ENCODE results near the gene POLN. TPM values are rescaled to one million over a fixed set of nuclear protein-coding genes. Genes with fewer than 3 reads are reported as not detected.
A peak's percentile ranks its signal among the peaks of the same experiment; 100 is the strongest.
"Not testable (repeated sequence)": the region's sequence is repeated elsewhere in the genome, so short reads cannot be mapped to it uniquely, and the experiment has no call there.

Gene POLN
- polyA plus RNA-seq, 10 donors = 1.6 to 4.8 (median 2.4) TPM

DNA sequence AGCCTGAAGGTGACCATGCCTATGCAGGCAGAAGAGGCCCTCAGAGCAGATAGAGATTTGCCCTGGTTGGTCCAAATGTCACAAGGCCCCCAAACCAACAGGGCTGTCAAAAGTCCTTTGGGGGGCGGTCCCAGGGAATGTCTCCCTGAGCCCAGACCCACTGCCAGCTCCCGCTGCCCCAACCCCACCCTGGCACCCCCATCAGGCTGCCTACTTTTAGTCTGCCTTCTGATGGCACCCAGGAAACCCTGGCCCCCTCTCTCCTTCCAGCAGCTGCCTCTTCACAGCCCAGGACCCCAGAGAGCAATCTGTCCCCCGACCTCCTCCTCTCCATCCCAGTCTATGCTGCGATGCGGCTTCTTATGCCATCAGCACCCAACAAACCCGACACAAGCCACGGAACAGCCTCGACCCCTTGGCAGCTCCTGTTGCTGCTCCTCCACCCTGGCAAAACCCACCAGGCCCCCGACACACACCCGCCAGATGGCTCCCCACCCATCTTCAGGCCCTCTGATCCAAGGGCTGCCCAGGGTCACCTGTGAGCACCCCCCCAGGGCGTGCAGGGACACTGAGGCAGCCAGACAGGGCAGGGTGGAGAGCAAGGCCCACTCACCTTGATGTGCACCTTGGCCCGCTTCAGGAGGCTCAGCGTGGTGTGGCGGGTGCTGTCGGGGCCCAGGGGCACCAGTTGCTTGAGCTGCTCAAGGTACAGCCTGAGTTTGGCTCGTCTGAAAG is 10.0 kb upstream of the POLN start:
- no peak for DNase-seq

- DNase-seq = peak in 1 of 3 donors; percentile 1
Observed at GRCh38 chr4:2251073-2251794, 9.3 kb upstream of the POLN start.

DNA sequence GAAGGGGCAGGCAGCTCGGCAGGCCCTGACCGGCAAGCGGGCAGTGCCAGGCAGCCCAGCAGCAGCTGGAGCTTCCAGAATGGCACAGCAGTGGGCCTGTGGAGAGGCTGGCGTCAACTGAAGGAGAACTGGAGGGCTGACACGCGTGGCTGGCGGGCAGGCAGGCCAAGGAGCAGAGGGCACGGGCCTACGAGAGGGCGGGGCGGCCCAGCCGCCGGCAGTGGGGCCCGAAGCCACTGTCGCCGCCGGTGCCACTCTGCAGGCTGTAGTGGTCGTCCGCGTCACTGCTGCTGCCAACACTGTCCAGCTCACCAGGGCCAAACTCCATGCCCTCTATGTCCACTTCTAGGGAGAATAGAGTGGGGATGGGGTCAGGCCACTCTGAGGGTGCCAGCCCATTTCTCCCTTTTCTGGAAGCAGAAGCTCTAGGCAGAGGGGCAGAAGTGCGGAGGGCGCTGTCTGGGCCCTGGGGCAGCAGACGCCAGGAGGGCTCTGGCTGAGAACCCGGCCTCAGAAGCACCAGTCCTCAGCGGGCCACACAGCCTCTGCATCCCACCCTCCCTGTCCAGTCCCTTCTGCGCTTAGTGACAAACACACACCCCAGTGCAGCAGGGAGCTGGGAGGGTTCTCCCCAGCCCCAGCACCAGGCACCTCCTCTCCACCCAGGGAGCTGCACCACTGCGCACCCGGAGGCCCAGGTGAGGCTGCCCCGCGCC is 8.6 kb upstream of the POLN start:
- DNase-seq = no peak

- peak in 1 of 3 donors; percentile 0 for DNase-seq
Observed at GRCh38 chr4:2249526-2250356, 7.8 kb upstream of the POLN start.

GRCh38 chr4:2248821-2249261 is 6.9 kb upstream of the POLN start:
- DNase-seq = no peak

- peak in 1 of 3 donors; percentile 2 for DNase-seq
Observed at GRCh38 chr4:2248044-2248780, 6.3 kb upstream of the POLN start.

GRCh38 chr4:2247128-2248043 is 5.5 kb upstream of the POLN start:
- DNase-seq = peak in 1 of 3 donors; percentile 5

DNA sequence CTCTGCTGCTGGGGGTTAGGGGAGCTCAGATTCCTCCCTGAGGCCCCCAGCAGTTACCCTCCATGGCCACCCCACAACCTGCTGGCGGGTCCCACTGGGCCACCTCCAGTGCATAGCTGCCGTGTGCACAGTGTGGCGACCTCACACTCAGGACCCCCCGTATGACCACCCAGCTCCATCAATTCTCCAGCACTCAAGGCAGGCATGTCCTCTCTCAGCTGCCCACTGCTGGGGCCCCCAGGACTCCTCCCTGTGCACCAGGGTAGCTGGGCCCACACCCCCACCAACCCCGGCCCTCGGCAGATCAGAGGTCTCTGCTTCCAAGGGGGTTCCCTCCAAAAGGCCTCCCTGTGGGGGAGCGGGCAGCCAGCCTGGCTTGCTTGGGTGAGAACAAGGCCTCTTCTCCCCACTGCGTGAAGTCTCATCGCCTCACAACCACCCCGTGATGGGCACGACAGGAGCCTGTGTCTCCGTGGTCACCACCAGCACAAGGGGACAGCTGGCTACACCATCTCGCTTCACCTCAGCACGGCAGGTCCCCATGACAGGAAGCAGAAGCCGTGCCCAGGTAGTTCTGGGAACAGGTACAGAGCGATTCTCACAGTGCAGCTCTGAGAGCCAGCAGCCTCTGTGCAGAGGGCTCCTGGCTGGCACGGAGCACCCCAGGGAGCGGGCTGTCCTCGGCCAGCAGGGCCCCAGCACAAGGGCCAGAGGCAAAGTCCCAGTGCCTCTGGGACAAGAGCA is 4.6 kb upstream of the POLN start:
- peak in 1 of 3 donors; percentile 4 for DNase-seq

DNA sequence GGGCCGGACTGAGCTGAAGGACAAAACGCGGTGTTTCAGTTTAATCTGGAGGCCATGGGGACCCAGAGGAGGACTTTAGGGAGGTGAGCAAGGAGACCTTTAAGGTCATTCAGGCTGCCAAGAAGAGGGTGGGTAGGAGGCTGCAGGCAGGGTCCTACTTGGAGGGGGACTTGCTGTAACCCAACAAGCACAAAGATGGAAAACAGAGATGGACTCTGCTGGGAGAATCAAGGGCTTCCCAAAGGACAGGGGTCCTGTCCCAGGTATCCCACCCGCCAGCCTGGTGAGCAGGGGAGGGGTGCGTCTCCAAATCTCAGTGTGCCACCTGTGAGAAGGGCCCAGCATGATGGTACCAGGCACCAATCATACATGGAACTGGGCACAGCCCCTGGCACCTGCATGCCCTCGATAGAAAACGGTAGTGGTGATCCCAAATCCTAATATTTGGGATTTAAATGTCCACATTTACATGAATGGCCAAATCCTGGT is 3.9 kb upstream of the POLN start:
- DNase-seq = no peak

GRCh38 chr4:2245057-2245786 is 3.3 kb upstream of the POLN start:
- peak in 1 of 3 donors; percentile 16 for DNase-seq

DNA sequence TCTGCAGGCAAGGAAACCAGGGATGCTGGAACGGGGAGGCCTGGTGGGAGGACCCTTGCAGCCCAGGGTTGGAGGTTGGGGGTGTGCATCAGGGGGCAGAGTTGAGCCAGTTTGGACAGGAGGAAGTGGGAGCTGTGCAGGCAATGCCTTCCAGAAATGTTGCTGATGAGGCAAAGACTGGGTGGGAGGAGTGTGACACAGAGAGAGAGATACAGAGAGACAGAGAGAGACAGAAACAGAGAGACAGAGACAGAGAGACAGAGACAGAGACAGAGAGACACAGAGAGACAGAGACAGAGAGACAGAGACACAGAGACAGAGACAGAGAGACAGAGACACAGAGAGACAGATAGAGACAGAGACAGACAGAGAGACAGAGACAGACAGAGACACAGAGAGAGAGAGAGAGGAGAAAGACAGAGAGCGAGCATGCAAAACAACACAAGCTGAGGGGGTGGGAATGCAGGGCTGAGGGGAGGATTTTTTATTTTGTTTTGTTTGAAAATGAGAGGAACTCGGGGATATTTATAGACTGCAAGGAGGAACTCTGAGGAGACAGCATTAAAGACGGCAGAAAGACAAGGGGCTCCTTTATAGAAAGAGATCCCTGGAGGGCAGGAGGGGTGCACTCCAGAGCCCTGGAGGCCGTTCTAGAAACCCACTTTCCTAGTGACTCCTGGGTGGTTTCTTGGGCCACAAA is 1.9 kb upstream of the POLN start:
- DNase-seq = peak; percentile 30 to 70 (median 52)

DNA sequence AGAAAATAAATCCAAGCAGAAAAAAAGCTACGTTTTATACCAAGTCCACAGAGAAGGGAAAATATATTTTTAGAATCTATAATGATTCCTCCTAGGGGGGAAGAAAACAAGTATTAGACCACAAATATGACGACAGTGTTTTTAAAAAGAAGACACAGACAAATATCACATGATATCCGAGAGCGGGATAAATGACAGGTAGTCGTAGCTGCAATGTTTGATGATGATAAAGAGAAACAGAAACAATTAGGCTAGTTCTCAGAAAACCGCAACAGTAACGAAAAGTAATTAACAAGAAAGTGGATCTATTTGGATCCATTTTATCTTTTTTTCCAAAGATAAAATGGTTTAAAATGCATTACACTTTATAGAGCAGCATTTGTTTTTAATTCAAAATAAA is 918 bp downstream of the POLN start:
- no peak for DNase-seq

- DNase-seq = no peak
Observed at GRCh38 chr4:2236944-2237666, 4.8 kb downstream of the POLN start.

GRCh38 chr4:2231082-2231481 is 10.8 kb downstream of the POLN start:
- DNase-seq = no peak

- DNase-seq = no peak
Observed at GRCh38 chr4:2226261-2226660, 15.7 kb downstream of the POLN start.

DNA sequence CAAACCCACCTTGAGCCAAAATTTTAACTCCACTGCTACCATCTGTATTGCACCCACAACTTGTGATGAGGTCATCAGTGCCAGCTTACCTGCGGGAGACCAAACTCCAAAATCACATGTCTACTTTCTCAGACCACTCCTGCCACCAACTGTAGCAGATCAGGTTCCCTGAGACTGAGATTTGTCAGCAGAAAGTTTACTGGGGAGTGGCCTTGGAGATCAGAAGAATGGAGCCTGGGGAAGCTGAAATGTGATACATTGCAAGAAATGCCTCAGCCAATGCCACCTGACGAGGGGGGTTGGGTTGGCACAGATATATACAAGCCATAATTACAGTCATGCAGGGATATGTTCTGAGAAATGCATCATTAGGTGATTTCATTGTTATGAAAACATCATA is 19.1 kb downstream of the POLN start:
- no peak for DNase-seq

DNA sequence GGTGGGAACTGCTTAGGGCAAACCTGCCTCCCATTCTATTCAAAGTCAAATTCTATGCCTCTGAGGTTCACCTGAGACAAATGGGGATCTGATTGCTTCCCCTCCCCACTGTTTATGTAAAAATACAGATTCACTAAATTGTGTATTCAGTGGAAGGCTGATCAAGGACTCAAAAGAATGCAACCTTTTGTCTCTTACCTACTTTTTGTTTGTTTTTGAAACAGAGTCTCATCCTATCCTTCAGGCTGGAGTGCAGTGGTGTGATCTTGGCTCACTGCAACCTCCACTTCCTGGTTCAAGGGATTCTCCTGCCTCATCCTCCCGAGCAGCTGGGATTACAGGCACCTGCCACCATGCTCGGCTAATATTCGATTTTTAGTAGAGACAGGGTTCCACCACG is 20.5 kb downstream of the POLN start:
- DNase-seq = not testable (repeated sequence)
